Memory B cell (primary cell): ENCODE measurements around the gene DENND4B.
"Not testable (repeated sequence)": the region's sequence is repeated elsewhere in the genome, so short reads cannot be mapped to it uniquely, and the experiment has no call there.

Experiments used
- ATAC-seq: fragments of 150-1000 bp; cut with Tn5 transposase; 2 replicates; pipeline ENCODE4 v1.10.0; 2021; ENCODE audit warnings: low read depth, mild to moderate bottlenecking, moderate library complexity
- DNase-seq, 2 donors: peaks; one replicate each; pipeline ENCODE4 v3.0.0; 2022; ENCODE audit warnings: low spot score in 2 of 2
- H3K27ac Mint-ChIP-seq: one replicate; pipeline ENCODE4 v1.8.0; 2022; ENCODE audit warnings: mild to moderate bottlenecking, moderate library complexity, mixed read lengths
- H3K27me3 Mint-ChIP-seq: one replicate; pipeline ENCODE4 v1.8.0; 2022; ENCODE audit warnings: mixed read lengths
- H3K36me3 Mint-ChIP-seq: one replicate; pipeline ENCODE4 v1.8.0; 2022; ENCODE audit warnings: mild to moderate bottlenecking, mixed read lengths
- H3K4me1 Mint-ChIP-seq: one replicate; pipeline ENCODE4 v1.8.0; 2022; ENCODE audit warnings: mixed read lengths
- H3K4me3 Mint-ChIP-seq: one replicate; pipeline ENCODE4 v1.8.0; 2022; ENCODE audit warnings: mild to moderate bottlenecking, moderate library complexity, mixed read lengths
- H3K9me3 Mint-ChIP-seq: one replicate; pipeline ENCODE4 v1.8.0; 2022; ENCODE audit warnings: mixed read lengths

The DENND4B gene

GRCh38 chr1:153919876-153920852 lies 26.4 kb downstream of the DENND4B start:
- H3K4me3 Mint-ChIP-seq, result peak overlapping the region; percentile 48
- peak overlapping the region; percentile 53 for H3K27ac Mint-ChIP-seq
- H3K36me3 Mint-ChIP-seq, result peaks cover 3% of the 10 kb centered on the region
- peaks cover 38% of the 10 kb centered on the region for H3K4me1 Mint-ChIP-seq
- DNase-seq (no peak), ATAC-seq (no peak)
- no peaks in the 10 kb centered on the region for H3K27me3 Mint-ChIP-seq
- H3K9me3 Mint-ChIP-seq, result no peaks in the 10 kb centered on the region

- Mint-ChIP-seq H3K27ac (peak overlapping the region; percentile 54), H3K4me3 (no peak overlapping the region), H3K27me3 (no peaks in the 10 kb centered on the region), H3K9me3 (no peaks in the 10 kb centered on the region), H3K4me1 (peaks cover 28% of the 10 kb centered on the region), H3K36me3 (peaks cover 6% of the 10 kb centered on the region)
- DNase-seq (no peak), ATAC-seq (no peak)
Observed at GRCh38 chr1:153916297-153916696, 30.2 kb downstream of the DENND4B start.

GRCh38 chr1:153912349-153912748 lies 34.2 kb downstream of the DENND4B start:
- no peak overlapping the region for H3K4me3 Mint-ChIP-seq
- H3K27ac Mint-ChIP-seq, result no peak overlapping the region
- DNase-seq (no peak), ATAC-seq (no peak)
- peaks cover 5% of the 10 kb centered on the region for H3K4me1 Mint-ChIP-seq
- H3K9me3 Mint-ChIP-seq, result no peaks in the 10 kb centered on the region
- no peaks in the 10 kb centered on the region for H3K27me3 Mint-ChIP-seq
- H3K36me3 Mint-ChIP-seq, result peaks cover 10% of the 10 kb centered on the region

DNA sequence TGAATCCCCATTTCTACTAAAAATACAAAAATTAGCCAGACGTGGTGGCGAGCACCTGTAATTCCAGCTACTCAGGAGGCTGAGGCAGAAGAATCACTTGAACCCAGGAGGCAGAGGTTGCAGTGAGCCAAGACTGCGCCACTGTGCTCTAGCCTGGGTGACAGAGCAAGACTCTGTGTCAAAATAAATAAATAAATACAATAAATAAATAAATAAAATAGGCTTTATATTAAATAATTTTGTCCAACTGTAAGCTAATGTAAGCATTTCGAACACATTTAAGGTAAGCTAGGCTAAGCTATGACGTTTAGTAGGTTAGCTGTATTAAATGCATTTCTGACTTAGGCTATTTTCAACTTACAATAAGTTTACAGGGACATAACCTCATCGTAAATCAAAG lies 36.0 kb downstream of the DENND4B start:
- H3K4me3 Mint-ChIP-seq, DNase-seq, H3K27ac Mint-ChIP-seq, ATAC-seq, H3K9me3 Mint-ChIP-seq, H3K27me3 Mint-ChIP-seq: not testable (repeated sequence)
- H3K4me1 Mint-ChIP-seq, result peaks cover 13% of the 10 kb centered on the region
- peaks cover 19% of the 10 kb centered on the region for H3K36me3 Mint-ChIP-seq

DNA sequence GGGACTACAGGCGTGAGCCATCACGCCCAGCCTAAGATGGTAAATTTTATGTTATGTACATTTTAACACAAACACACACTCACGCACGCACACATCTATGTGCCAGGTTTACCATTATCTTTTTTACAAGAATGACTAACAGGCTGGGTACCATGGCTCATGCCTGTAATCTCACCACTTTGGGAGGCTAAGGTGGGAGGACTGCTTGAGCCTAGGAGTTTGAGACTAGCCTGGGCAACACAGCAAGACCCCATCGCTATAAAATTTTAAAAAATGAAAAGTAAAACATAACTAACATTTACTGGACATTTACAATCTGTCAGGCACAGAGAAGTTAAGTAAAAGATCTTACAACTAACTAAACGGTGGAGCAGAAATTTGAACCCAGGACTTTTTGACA lies 38.4 kb downstream of the DENND4B start:
- no peak for DNase-seq
- peaks cover 15% of the 10 kb centered on the region for H3K4me1 Mint-ChIP-seq
- no peak overlapping the region for H3K4me3 Mint-ChIP-seq
- ATAC-seq, result no peak
- no peaks in the 10 kb centered on the region for H3K27me3 Mint-ChIP-seq
- no peak overlapping the region for H3K27ac Mint-ChIP-seq
- H3K36me3 Mint-ChIP-seq, result peaks cover 19% of the 10 kb centered on the region
- H3K9me3 Mint-ChIP-seq, result peaks cover 2% of the 10 kb centered on the region

GRCh38 chr1:153907134-153907533 lies 39.4 kb downstream of the DENND4B start:
- Mint-ChIP-seq H3K27ac (peak overlapping the region; percentile 46), H3K36me3 (peaks cover 19% of the 10 kb centered on the region), H3K27me3 (no peaks in the 10 kb centered on the region), H3K4me3 (no peak overlapping the region), H3K9me3 (peaks cover 2% of the 10 kb centered on the region), H3K4me1 (peaks cover 13% of the 10 kb centered on the region)
- no peak for DNase-seq
- ATAC-seq, result no peak

GRCh38 chr1:153906396-153906795 lies 40.1 kb downstream of the DENND4B start:
- Mint-ChIP-seq H3K27me3 (no peaks in the 10 kb centered on the region), H3K4me3 (no peak overlapping the region), H3K9me3 (peaks cover 2% of the 10 kb centered on the region), H3K4me1 (peaks cover 13% of the 10 kb centered on the region), H3K27ac (peak overlapping the region; percentile 4), H3K36me3 (peaks cover 17% of the 10 kb centered on the region)
- DNase-seq, result no peak
- ATAC-seq, result no peak

GRCh38 chr1:153905908-153906307 lies 40.6 kb downstream of the DENND4B start:
- Mint-ChIP-seq H3K4me1 (peaks cover 10% of the 10 kb centered on the region), H3K27ac (peak overlapping the region; percentile 4), H3K36me3 (peaks cover 14% of the 10 kb centered on the region)
- not testable (repeated sequence) for H3K4me3 Mint-ChIP-seq, H3K9me3 Mint-ChIP-seq, ATAC-seq, DNase-seq, H3K27me3 Mint-ChIP-seq

DNA sequence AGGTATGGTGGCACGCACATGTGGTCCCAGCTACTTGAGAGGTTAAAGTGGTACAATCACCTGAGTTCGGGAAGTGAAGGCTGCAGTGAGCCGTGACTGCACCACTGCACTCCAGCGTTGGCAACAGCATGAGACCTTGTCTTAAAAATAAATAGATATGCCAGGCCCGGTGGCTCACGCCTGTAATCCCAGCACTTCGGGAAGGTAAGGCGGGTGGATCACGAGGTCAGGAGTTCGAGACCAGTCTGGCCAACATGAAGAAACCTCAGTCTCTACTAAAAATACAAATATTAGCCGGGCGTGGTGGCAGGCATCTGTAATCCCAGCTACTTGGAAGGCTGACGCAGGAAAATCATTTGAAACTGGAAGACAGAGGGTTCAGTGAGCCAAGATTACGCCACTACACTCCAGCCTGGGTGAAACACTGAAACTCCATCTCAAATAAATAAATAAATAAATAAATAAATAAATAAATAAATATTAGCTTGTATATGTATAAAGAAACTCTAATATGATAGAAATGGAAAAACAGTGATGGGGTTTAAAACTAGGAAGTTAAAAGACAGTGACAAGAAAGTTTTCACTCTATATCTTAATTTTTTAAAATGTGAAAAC lies 42.6 kb downstream of the DENND4B start:
- no peak for ATAC-seq
- H3K9me3 Mint-ChIP-seq, result peaks cover 2% of the 10 kb centered on the region
- H3K4me3 Mint-ChIP-seq, result no peak overlapping the region
- no peak for DNase-seq
- no peaks in the 10 kb centered on the region for H3K27me3 Mint-ChIP-seq
- H3K4me1 Mint-ChIP-seq, result peaks cover 10% of the 10 kb centered on the region
- no peak overlapping the region for H3K27ac Mint-ChIP-seq
- H3K36me3 Mint-ChIP-seq, result peaks cover 14% of the 10 kb centered on the region

DNA sequence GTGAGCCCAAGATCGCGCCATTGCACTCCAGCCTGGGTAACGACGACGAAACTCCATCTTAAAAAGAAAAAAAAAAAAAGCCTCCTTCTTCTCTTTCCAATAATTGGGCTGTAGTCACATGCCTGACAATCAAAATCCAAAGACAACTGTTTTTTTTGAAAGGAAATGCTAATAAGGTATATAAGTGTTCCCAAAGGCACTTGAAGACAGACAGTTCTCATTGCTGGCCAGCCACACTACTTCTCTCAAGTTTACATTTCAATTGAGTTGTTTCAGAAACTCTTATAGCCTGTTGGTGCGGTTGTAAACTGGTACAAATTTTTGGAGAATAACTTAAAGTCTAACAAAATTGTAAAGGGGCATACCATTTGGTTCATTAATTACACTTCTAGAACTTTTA lies 47.0 kb downstream of the DENND4B start:
- no peaks in the 10 kb centered on the region for H3K27me3 Mint-ChIP-seq
- no peak overlapping the region for H3K27ac Mint-ChIP-seq
- peaks cover 8% of the 10 kb centered on the region for H3K36me3 Mint-ChIP-seq
- peaks cover 5% of the 10 kb centered on the region for H3K4me1 Mint-ChIP-seq
- no peaks in the 10 kb centered on the region for H3K9me3 Mint-ChIP-seq
- ATAC-seq (no peak), DNase-seq (no peak)
- H3K4me3 Mint-ChIP-seq, result no peak overlapping the region

- H3K4me1 Mint-ChIP-seq, H3K9me3 Mint-ChIP-seq, H3K4me3 Mint-ChIP-seq, H3K27me3 Mint-ChIP-seq, DNase-seq: not testable (repeated sequence)
- peak overlapping the region; percentile 31 for H3K27ac Mint-ChIP-seq
- peaks cover 12% of the 10 kb centered on the region for H3K36me3 Mint-ChIP-seq
- peak; percentile 41 for ATAC-seq
Observed at GRCh38 chr1:153895866-153896265, 50.7 kb downstream of the DENND4B start.

DNA sequence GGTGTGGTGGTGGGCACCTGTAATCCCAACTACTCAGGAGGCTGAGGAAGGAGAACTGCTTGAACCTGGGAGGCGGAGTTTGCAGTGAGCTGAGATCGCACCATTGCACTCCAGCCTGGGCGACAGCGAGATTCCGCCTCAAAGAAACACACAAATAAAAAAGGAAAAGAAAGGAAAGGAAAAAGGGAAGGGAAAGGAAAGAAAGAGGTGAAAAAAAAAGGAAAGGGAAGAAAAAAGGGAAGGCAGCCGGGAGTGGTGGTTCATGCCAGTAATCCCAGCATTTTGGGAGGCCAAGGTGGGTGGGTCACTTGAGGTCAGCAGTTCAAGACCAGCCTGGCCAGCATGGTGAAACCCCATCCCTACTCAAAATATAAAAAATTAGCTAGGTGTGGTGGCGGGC lies 55.5 kb downstream of the DENND4B start:
- Mint-ChIP-seq H3K4me1 (peaks cover 17% of the 10 kb centered on the region), H3K36me3 (peaks cover 17% of the 10 kb centered on the region)
- not testable (repeated sequence) for H3K27me3 Mint-ChIP-seq, DNase-seq, H3K4me3 Mint-ChIP-seq, H3K9me3 Mint-ChIP-seq, H3K27ac Mint-ChIP-seq, ATAC-seq

DNA sequence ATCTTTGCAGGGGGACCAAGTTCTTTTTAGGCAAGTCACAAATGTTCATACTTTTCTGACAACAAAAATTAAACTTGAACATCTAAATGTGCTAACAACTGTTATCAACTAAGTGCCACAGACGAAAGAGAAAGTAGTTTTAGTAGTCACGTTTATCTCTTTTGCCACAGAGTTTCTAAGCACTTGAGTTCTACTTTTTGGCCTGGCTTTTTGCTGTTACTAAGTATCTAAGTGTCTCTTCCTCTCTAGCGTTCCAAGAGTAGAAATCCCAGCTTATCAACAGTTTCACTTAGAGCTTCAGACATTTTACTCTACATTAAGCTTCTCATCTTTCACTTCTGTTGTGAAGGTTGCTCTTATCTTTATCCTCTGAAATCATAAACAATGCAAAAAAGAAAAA lies 58.0 kb downstream of the DENND4B start:
- Mint-ChIP-seq H3K9me3 (no peaks in the 10 kb centered on the region), H3K27ac (peak overlapping the region; percentile 77), H3K4me3 (no peak overlapping the region), H3K27me3 (no peaks in the 10 kb centered on the region), H3K4me1 (peaks cover 15% of the 10 kb centered on the region), H3K36me3 (peaks cover 15% of the 10 kb centered on the region)
- ATAC-seq (peak; percentile 48), DNase-seq (no peak)

DNA sequence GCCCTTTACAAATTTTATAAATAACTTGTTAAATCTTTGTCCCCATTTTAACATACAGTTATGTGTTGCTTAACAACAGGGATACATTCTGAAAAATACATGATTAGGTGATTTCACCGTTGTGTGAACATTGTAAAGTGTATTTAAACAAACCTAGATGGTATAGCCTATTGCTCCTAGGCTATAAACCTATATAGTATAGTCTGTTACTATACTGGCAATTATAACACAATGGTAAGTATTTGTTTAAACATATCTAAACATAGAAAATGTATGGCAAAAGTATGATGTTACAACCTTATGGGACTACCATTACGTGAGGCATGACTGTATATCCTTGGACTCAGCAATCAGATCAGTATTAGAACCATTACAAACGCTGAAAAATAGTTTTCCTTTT lies 60.4 kb downstream of the DENND4B start:
- ATAC-seq, result no peak

More for the DNA sequence above, 60.4 kb downstream of the DENND4B start:
- Mint-ChIP-seq H3K36me3 (peaks cover 15% of the 10 kb centered on the region), H3K27ac (no peak overlapping the region), H3K27me3 (no peaks in the 10 kb centered on the region), H3K9me3 (no peaks in the 10 kb centered on the region), H3K4me3 (no peak overlapping the region), H3K4me1 (peaks cover 17% of the 10 kb centered on the region)
- DNase-seq, result no peak
